ENCODE results near the gene CEP350.

Gene CEP350

DNA sequence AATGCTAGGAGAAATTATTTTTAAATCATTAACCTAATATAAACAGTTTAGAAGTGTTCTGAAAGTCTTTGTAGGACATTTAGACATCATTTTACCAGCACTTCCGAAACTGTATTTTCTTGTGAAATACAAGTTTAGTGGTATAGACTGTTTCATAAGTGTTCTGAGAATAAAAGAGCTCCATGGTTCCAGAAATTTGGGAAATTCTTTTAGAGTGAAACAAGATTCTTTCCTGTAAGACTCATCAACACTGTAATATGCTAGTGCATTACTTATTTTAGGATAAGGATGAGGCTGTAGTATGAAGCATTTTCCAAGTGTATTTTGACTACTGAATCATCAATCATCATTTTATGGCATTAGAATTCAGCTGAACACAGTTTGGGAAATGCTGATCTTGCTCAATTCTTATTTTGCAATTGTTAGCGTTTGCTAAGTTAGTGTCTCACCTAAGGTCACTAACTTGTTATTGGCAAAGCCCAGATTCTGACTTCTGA is 73.4 kb downstream of the CEP350 start:
- ChIA-PET POLR2A (interaction anchor here (1.0 kb wide), 1 partner anchor 15 kb away, joined by 4 read pairs; no protein-coding TSS in a partner anchor), CTCF (interaction anchor here (1.3 to 2.5 kb wide), 3 partner anchors 14 to 151 kb away, joined by 3 to 10 read pairs (median 4); no protein-coding TSS in a partner anchor)
- DNase-seq (ENCODE audit: low read depth, low spot score), result peak; percentile 65
- no peak overlapping the region for H3K4me3 ChIP-seq (ENCODE audit: low read depth, low read length)
- TF ChIP-seq, protein P1, sequence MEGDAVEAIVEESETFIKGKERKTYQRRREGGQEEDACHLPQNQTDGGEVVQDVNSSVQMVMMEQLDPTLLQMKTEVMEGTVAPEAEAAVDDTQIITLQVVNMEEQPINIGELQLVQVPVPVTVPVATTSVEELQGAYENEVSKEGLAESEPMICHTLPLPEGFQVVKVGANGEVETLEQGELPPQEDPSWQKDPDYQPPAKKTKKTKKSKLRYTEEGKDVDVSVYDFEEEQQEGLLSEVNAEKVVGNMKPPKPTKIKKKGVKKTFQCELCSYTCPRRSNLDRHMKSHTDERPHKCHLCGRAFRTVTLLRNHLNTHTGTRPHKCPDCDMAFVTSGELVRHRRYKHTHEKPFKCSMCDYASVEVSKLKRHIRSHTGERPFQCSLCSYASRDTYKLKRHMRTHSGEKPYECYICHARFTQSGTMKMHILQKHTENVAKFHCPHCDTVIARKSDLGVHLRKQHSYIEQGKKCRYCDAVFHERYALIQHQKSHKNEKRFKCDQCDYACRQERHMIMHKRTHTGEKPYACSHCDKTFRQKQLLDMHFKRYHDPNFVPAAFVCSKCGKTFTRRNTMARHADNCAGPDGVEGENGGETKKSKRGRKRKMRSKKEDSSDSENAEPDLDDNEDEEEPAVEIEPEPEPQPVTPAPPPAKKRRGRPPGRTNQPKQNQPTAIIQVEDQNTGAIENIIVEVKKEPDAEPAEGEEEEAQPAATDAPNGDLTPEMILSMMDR (IDR thresholded peaks at IDR 0.05; ENCODE audit: insufficient read depth, low read length, missing control alignments), result no peak

DNA sequence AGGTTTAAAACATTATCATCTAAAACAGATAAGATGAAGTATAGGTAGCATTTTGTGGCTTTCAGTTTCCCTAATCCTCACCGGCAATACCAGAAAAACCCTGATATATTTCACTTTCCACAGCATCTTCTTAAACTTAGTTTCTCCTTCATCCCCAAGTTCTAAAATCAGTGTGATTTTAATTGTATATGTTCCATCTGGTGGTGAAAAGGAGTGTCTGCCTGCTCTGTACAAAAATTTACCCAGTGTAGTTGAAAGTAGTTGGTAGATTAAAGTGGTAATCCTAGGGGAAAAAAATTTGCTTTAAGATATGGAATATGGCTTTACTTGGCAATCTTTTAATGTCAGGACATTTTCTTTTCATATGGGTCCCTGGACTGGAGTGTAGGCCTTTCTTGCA is 74.3 kb downstream of the CEP350 start:
- ChIA-PET CTCF (interaction anchor here (1.0 to 2.5 kb wide), 4 partner anchors 13 to 150 kb away, joined by 3 to 10 read pairs (median 4); no protein-coding TSS in a partner anchor), POLR2A (no interaction called here)
- H3K4me3 ChIP-seq (ENCODE audit: low read depth, low read length), result no peak overlapping the region
- DNase-seq (ENCODE audit: low read depth, low spot score), result no peak
- TF ChIP-seq, protein P1 (IDR thresholded peaks at IDR 0.05; ENCODE audit: insufficient read depth, low read length, missing control alignments), result no peak

DNA sequence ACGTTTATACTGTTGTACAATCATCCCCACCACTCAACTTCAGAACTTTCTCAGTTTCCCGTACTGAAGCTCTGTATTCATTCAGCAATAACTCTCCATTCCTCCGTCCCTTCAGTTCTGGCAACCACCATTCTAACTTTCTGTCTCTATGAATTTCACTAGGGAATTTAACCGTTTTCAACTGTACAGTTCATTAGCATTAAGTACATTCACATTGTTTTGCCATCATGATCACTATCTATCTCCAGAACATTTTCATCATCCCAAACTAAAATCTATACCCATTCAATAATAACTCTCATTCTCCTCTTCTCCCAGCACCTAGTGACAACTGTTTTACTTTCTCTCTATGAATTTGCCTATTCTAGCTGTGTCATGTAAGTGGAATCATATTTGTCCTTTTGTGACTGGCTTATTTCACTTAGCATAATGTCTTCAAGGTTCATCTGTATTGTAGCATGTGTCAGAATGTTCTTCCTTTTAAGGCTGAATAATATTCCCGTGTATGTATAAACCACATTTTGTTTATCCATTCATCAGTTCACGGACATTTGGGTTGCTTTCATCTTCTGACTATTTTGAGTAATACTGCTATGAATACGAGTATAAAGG is 75.0 kb downstream of the CEP350 start:
- TF ChIP-seq, protein P1 (IDR thresholded peaks at IDR 0.05; ENCODE audit: insufficient read depth, low read length, missing control alignments), result no peak
- ChIA-PET CTCF (interaction anchor here (1.0 to 2.5 kb wide), 3 partner anchors 12 to 149 kb away, joined by 3 to 10 read pairs (median 4); no protein-coding TSS in a partner anchor), POLR2A (no interaction called here)
- no peak for DNase-seq (ENCODE audit: low read depth, low spot score)
- no peak overlapping the region for H3K4me3 ChIP-seq (ENCODE audit: low read depth, low read length)

DNA sequence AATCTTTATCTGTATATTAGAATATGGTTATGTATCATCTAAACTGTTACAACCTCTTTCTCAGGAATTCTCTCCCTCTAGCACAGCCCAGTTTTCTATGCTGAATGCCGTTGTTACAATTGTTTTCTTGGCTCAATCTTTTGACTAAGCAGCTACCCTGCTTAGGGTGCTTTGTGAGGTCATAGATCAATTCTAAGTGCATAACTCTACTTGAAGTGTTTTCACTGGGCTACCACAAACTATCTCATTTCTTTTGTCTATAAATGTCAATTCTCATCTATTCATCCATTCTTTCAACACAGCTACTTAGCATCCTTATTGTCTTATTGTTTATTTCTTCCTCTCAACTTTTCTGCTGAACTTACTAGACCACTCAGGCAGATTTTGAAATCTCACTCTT is 77.1 kb downstream of the CEP350 start:
- TF ChIP-seq, protein P1 (IDR thresholded peaks at IDR 0.05; ENCODE audit: insufficient read depth, low read length, missing control alignments), result no peak
- ChIA-PET CTCF (interaction anchor here (0.7 to 2.9 kb wide), 2 partner anchors 145 to 149 kb away, joined by 3 to 18 read pairs; no protein-coding TSS in a partner anchor), POLR2A (no interaction called here)
- H3K4me3 ChIP-seq (ENCODE audit: low read depth, low read length), result no peak overlapping the region
- DNase-seq (ENCODE audit: low read depth, low spot score), result no peak

DNA sequence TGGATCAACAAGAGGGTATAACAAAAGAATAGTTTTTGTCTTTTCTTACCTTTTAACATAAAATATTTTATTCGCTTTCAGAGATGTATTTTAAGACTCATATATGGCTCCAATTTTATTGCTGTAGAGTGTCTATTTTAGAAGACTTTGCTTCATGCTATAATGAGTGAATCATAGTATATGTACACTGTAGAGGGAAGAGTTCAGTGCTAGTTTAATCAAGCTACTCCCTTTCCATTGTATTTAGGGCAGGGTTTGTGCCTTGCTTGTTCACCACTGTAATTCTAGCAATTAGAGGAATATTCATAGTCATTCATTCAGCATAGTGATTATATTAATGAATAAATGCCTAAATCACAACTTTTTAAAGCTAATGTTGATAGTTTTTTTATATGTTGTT is 78.8 kb downstream of the CEP350 start:
- CTCF ChIA-PET, result interaction anchor here (1.1 to 2.9 kb wide), 4 partner anchors 8 to 147 kb away, joined by 3 to 18 read pairs (median 4); no protein-coding TSS in a partner anchor
- POLR2A ChIA-PET, result interaction anchor here (0.6 kb wide), 1 partner anchor 20 kb away, joined by 4 read pairs; no protein-coding TSS in a partner anchor
- no peak overlapping the region for H3K4me3 ChIP-seq (ENCODE audit: low read depth, low read length)
- TF ChIP-seq, protein P1 (IDR thresholded peaks at IDR 0.05; ENCODE audit: insufficient read depth, low read length, missing control alignments), result no peak
- DNase-seq (ENCODE audit: low read depth, low spot score), result no peak

DNA sequence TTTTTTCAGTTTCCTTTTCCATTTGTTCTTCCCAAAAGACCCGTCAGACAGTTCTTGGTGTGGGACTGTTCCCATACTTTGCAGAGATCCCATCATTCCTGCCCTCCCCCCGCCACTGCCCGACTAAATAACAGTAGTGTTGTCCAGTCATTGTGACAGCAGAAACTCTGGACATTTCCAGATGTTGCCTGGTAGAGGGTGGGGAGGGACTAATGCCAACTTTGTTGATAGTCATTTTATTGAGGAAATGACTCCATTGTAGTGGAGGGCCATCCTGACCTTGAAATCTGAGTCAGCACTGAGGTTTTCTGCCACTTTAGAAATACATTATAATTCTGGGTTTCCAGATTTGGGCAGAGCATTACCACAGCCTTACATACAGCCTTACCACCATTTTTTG is 85.4 kb downstream of the CEP350 start:
- no peak overlapping the region for H3K4me3 ChIP-seq (ENCODE audit: low read depth, low read length)
- CTCF ChIA-PET, result no interaction called here
- TF ChIP-seq, protein P1 (IDR thresholded peaks at IDR 0.05; ENCODE audit: insufficient read depth, low read length, missing control alignments), result no peak
- DNase-seq (ENCODE audit: low read depth, low spot score), result no peak
- POLR2A ChIA-PET, result no interaction called here
